Measurements from ENCODE around the gene ENTPD2. TPM values are rescaled to one million over a fixed set of nuclear protein-coding genes. Genes with fewer than 3 reads are reported as not detected.
"Not testable (repeated sequence)": the region's sequence is repeated elsewhere in the genome, so short reads cannot be mapped to it uniquely, and the experiment has no call there.

ENTPD2 gene
- total RNA-seq, 2 experiments from 2014 or later = 0.16 TPM; not detected in 1

- POLR2A ChIA-PET = no interaction called here
- no peak overlapping the region for H3K4me3 ChIP-seq (ENCODE audit: low read depth, low read length, poor library complexity, severe bottlenecking)
- H3K9me3 ChIP-seq (ENCODE audit: low read length) = no peaks in the 10 kb centered on the region
- peaks cover 9% of the 10 kb centered on the region; the same call in 1 of the 2 replicates for H3K79me2 ChIP-seq (ENCODE audit: insufficient read depth, low read depth, low read length)
- H3K36me3 ChIP-seq (ENCODE audit: insufficient read depth, low read length) = peaks cover 23% of the 10 kb centered on the region; the same call in 1 of the 2 replicates
- TF ChIP-seq, protein P1, sequence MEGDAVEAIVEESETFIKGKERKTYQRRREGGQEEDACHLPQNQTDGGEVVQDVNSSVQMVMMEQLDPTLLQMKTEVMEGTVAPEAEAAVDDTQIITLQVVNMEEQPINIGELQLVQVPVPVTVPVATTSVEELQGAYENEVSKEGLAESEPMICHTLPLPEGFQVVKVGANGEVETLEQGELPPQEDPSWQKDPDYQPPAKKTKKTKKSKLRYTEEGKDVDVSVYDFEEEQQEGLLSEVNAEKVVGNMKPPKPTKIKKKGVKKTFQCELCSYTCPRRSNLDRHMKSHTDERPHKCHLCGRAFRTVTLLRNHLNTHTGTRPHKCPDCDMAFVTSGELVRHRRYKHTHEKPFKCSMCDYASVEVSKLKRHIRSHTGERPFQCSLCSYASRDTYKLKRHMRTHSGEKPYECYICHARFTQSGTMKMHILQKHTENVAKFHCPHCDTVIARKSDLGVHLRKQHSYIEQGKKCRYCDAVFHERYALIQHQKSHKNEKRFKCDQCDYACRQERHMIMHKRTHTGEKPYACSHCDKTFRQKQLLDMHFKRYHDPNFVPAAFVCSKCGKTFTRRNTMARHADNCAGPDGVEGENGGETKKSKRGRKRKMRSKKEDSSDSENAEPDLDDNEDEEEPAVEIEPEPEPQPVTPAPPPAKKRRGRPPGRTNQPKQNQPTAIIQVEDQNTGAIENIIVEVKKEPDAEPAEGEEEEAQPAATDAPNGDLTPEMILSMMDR (conservative IDR thresholded peaks at IDR 0.05; ENCODE audit: low read length) = peak; percentile 80
- no peak for TF ChIP-seq EZH2phosphoT487 (IDR thresholded peaks at IDR 0.05; ENCODE audit: borderline replicate concordance, low read depth, low read length)
- peaks cover 14% of the 10 kb centered on the region for H3K4me1 ChIP-seq (ENCODE audit: insufficient read depth, low read length, poor library complexity, severe bottlenecking)
- CTCF ChIA-PET (ENCODE audit: unreplicated experiment) = interaction anchor here (0.6 kb wide), 2 partner anchors 13 to 190 kb away, joined by 3 to 5 read pairs; partner anchors contain the start of gene UAP1L1
- no peak overlapping the region for H2AFZ ChIP-seq (ENCODE audit: low read length)
- H3K9me2 ChIP-seq (ENCODE audit: insufficient read depth, low read length) = no peaks in the 10 kb centered on the region
- no peak overlapping the region for H3K4me2 ChIP-seq (ENCODE audit: low read length)
- intact Hi-C loops (cut with micrococcal nuclease; ENCODE audit: unreplicated experiment) = no loop called here
- no TSS peak for BruUV-seq (replicated peaks)
- no peaks in the 10 kb centered on the region for H4K20me1 ChIP-seq (ENCODE audit: insufficient read depth, low read length)
- no peak overlapping the region for H3K27ac ChIP-seq (ENCODE audit: low read depth, low read length, poor library complexity, severe bottlenecking)
- peak; percentile 52 for DNase-seq (ENCODE audit: low spot score)
Measured at GRCh38 chr9:137064027-137064879, 10.4 kb upstream of the ENTPD2 start.

DNA sequence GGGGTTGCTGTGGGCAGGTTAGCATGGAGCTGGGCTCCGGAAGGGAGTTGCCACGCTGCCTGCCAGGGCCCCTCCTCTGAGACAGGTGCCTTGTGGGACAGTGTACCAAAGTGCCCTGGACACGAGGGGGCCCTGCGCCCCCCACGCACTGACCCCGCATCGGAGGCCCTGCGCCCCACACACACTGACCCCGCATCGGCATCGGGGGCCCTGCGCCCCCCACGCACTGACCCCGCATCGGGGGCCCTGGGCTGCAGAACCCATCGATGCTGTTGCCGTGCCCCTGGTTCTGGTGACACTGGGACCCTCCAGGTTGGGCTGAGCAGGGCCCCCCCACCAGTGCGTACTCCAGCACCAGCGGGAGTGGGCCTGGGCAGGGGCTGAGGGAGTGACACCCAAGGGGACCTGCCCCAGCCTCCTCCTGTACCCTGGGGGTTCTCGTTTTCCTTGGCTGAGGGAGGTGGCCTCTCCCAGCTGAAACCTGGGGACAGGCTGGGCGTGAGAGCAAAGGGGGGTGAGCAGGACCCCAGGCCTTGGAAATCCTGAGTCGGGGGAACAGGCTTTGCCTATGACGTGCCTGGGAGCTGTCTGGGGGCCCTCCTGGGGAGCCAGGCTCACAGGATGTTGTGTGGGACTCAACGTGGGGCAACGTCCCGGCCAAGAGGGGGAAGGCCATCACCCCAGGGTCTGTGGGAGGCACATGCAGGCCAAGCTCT lies 9.6 kb upstream of the ENTPD2 start:
- Histone ChIP-seq H3K9me3 (ENCODE audit: low read length) (no peaks in the 10 kb centered on the region), H3K4me1 (ENCODE audit: insufficient read depth, low read length, poor library complexity, severe bottlenecking) (peaks cover 7% of the 10 kb centered on the region), H3K4me2 (ENCODE audit: low read length) (no peak overlapping the region), H3K27ac (ENCODE audit: low read depth, low read length, poor library complexity, severe bottlenecking) (no peak overlapping the region), H3K79me2 (ENCODE audit: insufficient read depth, low read depth, low read length) (0 out of 2 replicates have a peak, but pooled peaks cover under 1% of the 10 kb centered on the region), H4K20me1 (ENCODE audit: insufficient read depth, low read length) (no peaks in the 10 kb centered on the region), H3K9me2 (ENCODE audit: insufficient read depth, low read length) (no peaks in the 10 kb centered on the region), H2AFZ (ENCODE audit: low read length) (no peak overlapping the region), H3K36me3 (ENCODE audit: insufficient read depth, low read length) (peaks cover 23% of the 10 kb centered on the region; the same call in 1 of the 2 replicates), H3K4me3 (ENCODE audit: low read depth, low read length, poor library complexity, severe bottlenecking) (no peak overlapping the region)
- ChIA-PET CTCF (ENCODE audit: unreplicated experiment) (interaction anchor here (0.6 kb wide), 1 partner anchor 191 kb away, joined by 3 read pairs; no protein-coding TSS in a partner anchor), POLR2A (no interaction called here)
- DNase-seq (ENCODE audit: low spot score) = no peak
- TF ChIP-seq, protein P1 (conservative IDR thresholded peaks at IDR 0.05; ENCODE audit: low read length) = no peak
- TF ChIP-seq EZH2phosphoT487 (IDR thresholded peaks at IDR 0.05; ENCODE audit: borderline replicate concordance, low read depth, low read length) = no peak
- no TSS peak for BruUV-seq (replicated peaks)
- intact Hi-C loops (cut with micrococcal nuclease; ENCODE audit: unreplicated experiment) = no loop called here

DNA sequence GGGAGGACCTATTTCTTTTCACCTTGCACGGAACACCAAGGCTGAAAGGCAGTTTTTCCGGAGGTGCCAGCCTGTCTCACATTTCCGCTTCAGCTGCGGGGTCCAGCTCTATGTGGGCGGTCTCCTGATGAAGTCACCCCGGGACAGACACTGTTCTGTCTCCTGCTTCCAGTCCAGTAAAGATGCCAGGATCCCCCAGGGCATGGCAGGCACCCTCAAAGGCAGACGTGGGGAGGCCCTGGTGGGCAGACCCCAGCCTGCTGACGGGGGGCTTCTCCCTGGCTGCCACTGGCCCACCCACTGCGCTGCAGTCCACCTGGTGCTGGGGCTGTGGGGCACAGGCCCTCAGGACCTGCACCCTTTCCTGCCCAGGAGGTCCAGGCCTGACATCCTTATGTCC lies 8.9 kb upstream of the ENTPD2 start:
- H3K4me1 ChIP-seq (ENCODE audit: insufficient read depth, low read length, poor library complexity, severe bottlenecking); BruUV-seq (replicated peaks); POLR2A ChIA-PET; H4K20me1 ChIP-seq (ENCODE audit: insufficient read depth, low read length); DNase-seq (ENCODE audit: low spot score); H3K9me3 ChIP-seq (ENCODE audit: low read length); H3K27ac ChIP-seq (ENCODE audit: low read depth, low read length, poor library complexity, severe bottlenecking); H3K9me2 ChIP-seq (ENCODE audit: insufficient read depth, low read length); H3K4me2 ChIP-seq (ENCODE audit: low read length); H3K4me3 ChIP-seq (ENCODE audit: low read depth, low read length, poor library complexity, severe bottlenecking); intact Hi-C loops (cut with micrococcal nuclease; ENCODE audit: unreplicated experiment); H3K79me2 ChIP-seq (ENCODE audit: insufficient read depth, low read depth, low read length); H2AFZ ChIP-seq (ENCODE audit: low read length); CTCF ChIA-PET (ENCODE audit: unreplicated experiment): not testable (repeated sequence)
- H3K36me3 ChIP-seq (ENCODE audit: insufficient read depth, low read length) = peaks cover 23% of the 10 kb centered on the region; the same call in 1 of the 2 replicates

Measured in OCI-LY7 (cell line).